ENCODE measurements around the gene TMEM101.
"Not testable (repeated sequence)": the region's sequence is repeated elsewhere in the genome, so short reads cannot be mapped to it uniquely, and the experiment has no call there.

Gene TMEM101

DNA sequence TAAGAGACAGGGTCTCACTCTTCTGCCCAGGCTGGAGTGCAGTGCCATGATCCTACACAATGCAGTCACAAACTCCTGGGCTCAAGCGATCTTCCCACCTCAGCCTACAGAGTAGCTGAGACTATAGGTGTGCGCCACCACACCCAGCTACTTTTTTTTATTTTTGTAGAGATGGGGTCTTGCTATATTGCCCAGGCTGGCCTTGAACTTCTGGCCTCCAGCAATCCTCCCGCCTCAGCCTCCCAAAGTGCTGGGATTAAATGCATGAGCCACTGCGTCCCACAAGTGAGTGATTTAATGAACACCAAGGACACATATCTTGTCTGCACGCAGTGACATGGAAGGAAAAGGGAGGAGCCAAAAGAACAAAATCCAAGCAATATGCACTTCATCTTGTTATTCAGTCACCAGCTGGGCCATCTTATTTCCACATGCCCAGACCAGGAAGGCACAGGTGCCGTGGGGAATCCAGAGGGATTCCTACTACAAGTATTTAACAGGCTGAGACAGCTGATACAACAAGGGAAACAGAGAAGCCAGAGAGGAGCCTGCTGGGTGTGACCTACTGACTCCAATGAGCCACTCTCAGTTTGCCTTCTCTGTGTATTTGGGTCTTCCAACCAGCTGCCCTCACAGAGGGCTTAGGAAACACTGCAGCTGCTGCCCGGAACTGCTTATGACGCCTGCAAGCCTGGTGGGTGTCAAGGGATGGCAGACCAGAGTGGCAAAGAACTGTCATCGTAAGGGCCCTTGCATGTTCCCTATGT is 34.7 kb upstream of the TMEM101 start:
- no peaks in the 10 kb centered on the region for H3K9me3 ChIP-seq (ENCODE audit: insufficient read depth, low read depth, low read length)
- H3K79me2 ChIP-seq (ENCODE audit: insufficient read depth, low read length): peaks cover 67% of the 10 kb centered on the region

DNA sequence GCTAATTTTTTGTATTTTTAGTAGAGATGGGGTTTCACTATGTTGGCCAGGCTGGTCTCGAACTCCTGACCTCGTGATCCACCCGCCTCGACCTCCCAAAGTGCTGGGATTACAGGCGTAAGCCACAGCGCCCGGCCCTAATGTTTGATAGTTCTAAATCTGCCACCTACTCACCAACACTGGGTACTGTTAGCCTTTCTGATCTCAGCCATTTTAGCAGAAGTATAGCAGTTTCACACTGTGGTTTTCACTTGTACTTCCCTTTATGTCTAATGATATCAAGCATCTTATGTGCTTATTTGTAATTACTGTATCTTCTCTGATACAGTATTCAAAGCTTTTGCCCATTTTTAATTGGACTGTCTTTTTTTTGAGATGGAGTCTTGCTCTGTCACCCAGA is 32.1 kb upstream of the TMEM101 start:
- H3K27me3 ChIP-seq (ENCODE audit: insufficient read depth, low read length, poor library complexity, severe bottlenecking); H3K9me3 ChIP-seq (ENCODE audit: insufficient read depth, low read depth, low read length); H2AFZ ChIP-seq (ENCODE audit: low read length); H3K4me1 ChIP-seq (ENCODE audit: insufficient read depth, low read length, poor library complexity, severe bottlenecking); H3K4me3 ChIP-seq (ENCODE audit: low read length, poor library complexity, severe bottlenecking); H3F3A ChIP-seq (ENCODE audit: low read depth); H3K4me2 ChIP-seq (ENCODE audit: low read depth, low read length, poor library complexity, severe bottlenecking); H3K9ac ChIP-seq (ENCODE audit: low read depth, low read length, poor library complexity, severe bottlenecking); H3K9me2 ChIP-seq (replicated peaks; ENCODE audit: low read depth, low read length): not testable (repeated sequence)
- Histone ChIP-seq H4K20me1 (ENCODE audit: insufficient read depth, low read length, poor library complexity, severe bottlenecking) (peaks cover 23% of the 10 kb centered on the region), H3K79me2 (ENCODE audit: insufficient read depth, low read length) (peaks cover 67% of the 10 kb centered on the region), H3K36me3 (ENCODE audit: insufficient read depth, low read length) (peaks cover 42% of the 10 kb centered on the region; the same call in 1 of the 2 replicates)

More for the DNA sequence above, 34.7 kb upstream of the TMEM101 start:
- no peak overlapping the region for H2AFZ ChIP-seq (ENCODE audit: low read length)
- no peak for TF ChIP-seq CTCF (conservative IDR thresholded peaks at IDR 0.05; ENCODE audit: low read length)
- no peak for TF ChIP-seq EZH2phosphoT487 (IDR thresholded peaks at IDR 0.05; ENCODE audit: borderline replicate concordance)
- no peak overlapping the region for H3K4me3 ChIP-seq (ENCODE audit: low read length, poor library complexity, severe bottlenecking)
- peaks cover 15% of the 10 kb centered on the region for H4K20me1 ChIP-seq (ENCODE audit: insufficient read depth, low read length, poor library complexity, severe bottlenecking)
- no peaks in the 10 kb centered on the region for H3F3A ChIP-seq (ENCODE audit: low read depth)
- H3K9me2 ChIP-seq (replicated peaks; ENCODE audit: low read depth, low read length): no peaks in the 10 kb centered on the region
- H3K4me1 ChIP-seq (ENCODE audit: insufficient read depth, low read length, poor library complexity, severe bottlenecking): no peaks in the 10 kb centered on the region
- peaks cover 61% of the 10 kb centered on the region; the same call in 1 of the 2 replicates for H3K36me3 ChIP-seq (ENCODE audit: insufficient read depth, low read length)
- no peak overlapping the region for H3K4me2 ChIP-seq (ENCODE audit: low read depth, low read length, poor library complexity, severe bottlenecking)
- no peak overlapping the region for H3K9ac ChIP-seq (ENCODE audit: low read depth, low read length, poor library complexity, severe bottlenecking)
- H3K27me3 ChIP-seq (ENCODE audit: insufficient read depth, low read length, poor library complexity, severe bottlenecking): no peaks in the 10 kb centered on the region

GRCh38 chr17:44045486-44045885 is 30.7 kb upstream of the TMEM101 start:
- Histone ChIP-seq H3K9ac (ENCODE audit: low read depth, low read length, poor library complexity, severe bottlenecking) (no peak overlapping the region), H3K4me2 (ENCODE audit: low read depth, low read length, poor library complexity, severe bottlenecking) (no peak overlapping the region), H3K79me2 (ENCODE audit: insufficient read depth, low read length) (peaks cover 71% of the 10 kb centered on the region), H4K20me1 (ENCODE audit: insufficient read depth, low read length, poor library complexity, severe bottlenecking) (peaks cover 34% of the 10 kb centered on the region), H3K9me3 (ENCODE audit: insufficient read depth, low read depth, low read length) (no peaks in the 10 kb centered on the region), H3K4me1 (ENCODE audit: insufficient read depth, low read length, poor library complexity, severe bottlenecking) (no peaks in the 10 kb centered on the region), H3K4me3 (ENCODE audit: low read length, poor library complexity, severe bottlenecking) (no peak overlapping the region), H3K36me3 (ENCODE audit: insufficient read depth, low read length) (peaks cover 28% of the 10 kb centered on the region; the same call in 1 of the 2 replicates), H3K9me2 (replicated peaks; ENCODE audit: low read depth, low read length) (no peaks in the 10 kb centered on the region), H2AFZ (ENCODE audit: low read length) (no peak overlapping the region), H3F3A (ENCODE audit: low read depth) (no peaks in the 10 kb centered on the region), H3K27me3 (ENCODE audit: insufficient read depth, low read length, poor library complexity, severe bottlenecking) (no peaks in the 10 kb centered on the region)
- TF ChIP-seq CTCF (conservative IDR thresholded peaks at IDR 0.05; ENCODE audit: low read length) (no peak), EZH2phosphoT487 (IDR thresholded peaks at IDR 0.05; ENCODE audit: borderline replicate concordance) (no peak)

DNA sequence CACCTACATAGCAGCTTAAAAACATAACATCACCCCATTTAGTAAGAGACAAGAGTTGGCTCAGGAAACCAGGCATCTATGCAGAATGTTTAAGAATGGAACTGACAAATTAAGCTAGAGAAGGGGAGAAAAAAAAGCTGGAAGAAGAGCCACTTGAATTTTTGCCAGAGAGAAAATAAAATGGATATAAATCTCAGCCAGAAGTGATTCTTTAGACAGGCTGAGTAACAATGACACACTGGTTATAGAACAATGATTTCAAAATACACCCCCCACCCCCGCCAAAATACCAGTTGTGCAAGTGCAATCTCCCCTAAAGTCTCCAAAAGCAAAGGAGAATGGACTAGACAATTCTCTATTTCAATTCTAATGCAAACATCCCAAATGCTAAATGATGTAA is 29.3 kb upstream of the TMEM101 start:
- peaks cover 26% of the 10 kb centered on the region; the same call in 1 of the 2 replicates for H3K36me3 ChIP-seq (ENCODE audit: insufficient read depth, low read length)
- H3K9me3 ChIP-seq (ENCODE audit: insufficient read depth, low read depth, low read length): no peaks in the 10 kb centered on the region
- peaks cover 37% of the 10 kb centered on the region for H4K20me1 ChIP-seq (ENCODE audit: insufficient read depth, low read length, poor library complexity, severe bottlenecking)
- H3K9ac ChIP-seq (ENCODE audit: low read depth, low read length, poor library complexity, severe bottlenecking): no peak overlapping the region
- H3F3A ChIP-seq (ENCODE audit: low read depth): no peaks in the 10 kb centered on the region
- no peak overlapping the region for H3K4me2 ChIP-seq (ENCODE audit: low read depth, low read length, poor library complexity, severe bottlenecking)
- no peak overlapping the region for H2AFZ ChIP-seq (ENCODE audit: low read length)
- H3K4me1 ChIP-seq (ENCODE audit: insufficient read depth, low read length, poor library complexity, severe bottlenecking): no peaks in the 10 kb centered on the region
- H3K4me3 ChIP-seq (ENCODE audit: low read length, poor library complexity, severe bottlenecking): no peak overlapping the region
- no peaks in the 10 kb centered on the region for H3K27me3 ChIP-seq (ENCODE audit: insufficient read depth, low read length, poor library complexity, severe bottlenecking)
- H3K9me2 ChIP-seq (replicated peaks; ENCODE audit: low read depth, low read length): no peaks in the 10 kb centered on the region
- peaks cover 69% of the 10 kb centered on the region for H3K79me2 ChIP-seq (ENCODE audit: insufficient read depth, low read length)
- TF ChIP-seq EZH2phosphoT487 (IDR thresholded peaks at IDR 0.05; ENCODE audit: borderline replicate concordance): no peak
- no peak for TF ChIP-seq CTCF (conservative IDR thresholded peaks at IDR 0.05; ENCODE audit: low read length)
